Activated CD4-positive, alpha-beta T cell treated with anti-CD3 and anti-CD28 coated beads, Interleukin-2, Interleukin-6, amounts not matched to agents 100 ng/mL and 50 ng/mL, durations not matched to agents 16 hours and 8 hours (primary cell): ENCODE data around the gene SPATA6.
"Not testable (repeated sequence)": the region's sequence is repeated elsewhere in the genome, so short reads cannot be mapped to it uniquely, and the experiment has no call there.

Source experiments
- DNase-seq: peaks from one replicate; pipeline ENCODE4 v3.0.0-alpha.2; 2020

SPATA6 gene

DNA sequence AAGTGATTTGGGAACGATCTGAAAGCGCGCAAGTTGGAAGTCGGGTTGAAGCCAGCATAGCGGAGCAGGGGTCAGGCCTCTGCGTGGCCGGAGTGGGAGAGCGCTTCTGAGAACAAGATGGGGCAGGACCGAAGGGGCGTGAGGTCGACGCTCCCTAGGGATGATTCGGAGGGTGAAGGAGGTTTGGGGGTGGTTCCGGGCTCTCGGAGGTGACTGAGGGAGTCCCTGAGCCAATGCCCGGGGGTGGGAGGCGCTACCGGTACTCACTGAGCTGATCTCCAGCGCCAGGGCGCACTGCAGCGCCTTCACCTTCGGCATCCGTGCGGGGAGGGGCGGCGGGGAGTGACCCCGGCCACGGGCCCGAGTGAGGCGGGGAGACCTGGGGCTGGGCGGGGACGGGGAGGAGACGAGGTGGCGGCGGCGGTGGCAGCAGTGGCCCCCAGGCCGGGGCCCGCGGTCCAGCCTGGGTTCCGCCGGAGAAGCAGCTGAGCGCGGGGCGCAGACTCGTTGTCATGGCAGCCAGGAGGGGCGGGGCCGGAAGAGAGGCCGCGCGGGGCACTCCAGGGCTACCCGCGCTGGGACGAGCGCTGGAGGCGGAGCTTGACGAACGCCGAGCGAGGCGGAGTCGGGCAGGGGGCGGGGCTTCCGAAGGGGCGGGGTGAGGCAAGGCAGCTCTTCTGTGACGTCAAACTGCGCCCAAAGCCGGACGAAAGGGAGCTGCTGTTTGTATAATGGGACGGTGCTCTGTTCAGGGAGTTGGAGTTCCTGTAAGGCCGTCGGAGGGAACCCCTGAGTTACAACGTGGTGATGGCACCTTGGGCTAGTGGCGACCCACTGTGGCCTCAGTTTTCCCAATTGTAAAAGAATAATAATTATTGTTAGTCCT, at the start of gene SPATA6:
SPATA6 (minus strand) TSS at position 514 of the 886 bp plus-strand sequence; CDS start at position 318, 196 bp downstream.
- peak; percentile 98 for DNase-seq

DNA sequence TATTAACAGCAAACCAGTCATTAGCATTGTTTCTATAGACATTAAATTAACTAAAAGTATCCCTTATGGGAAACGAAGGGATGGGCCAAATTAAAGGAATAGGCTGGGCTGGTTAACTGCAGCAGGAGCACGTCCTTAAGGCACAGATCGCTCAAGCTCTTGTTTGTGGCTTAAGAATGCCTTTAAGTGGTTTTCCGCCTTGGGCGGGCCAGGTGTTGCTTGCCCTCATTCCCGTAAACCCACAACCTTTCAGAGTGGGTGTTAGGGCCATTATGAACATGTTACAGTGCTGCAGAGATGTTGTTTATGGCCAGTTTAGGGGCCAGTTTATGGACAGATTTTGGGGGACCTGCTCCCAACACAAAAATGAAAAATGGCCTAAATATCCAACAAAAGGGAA, 47.9 kb upstream of the SPATA6 start:
- not testable (repeated sequence) for DNase-seq

DNA sequence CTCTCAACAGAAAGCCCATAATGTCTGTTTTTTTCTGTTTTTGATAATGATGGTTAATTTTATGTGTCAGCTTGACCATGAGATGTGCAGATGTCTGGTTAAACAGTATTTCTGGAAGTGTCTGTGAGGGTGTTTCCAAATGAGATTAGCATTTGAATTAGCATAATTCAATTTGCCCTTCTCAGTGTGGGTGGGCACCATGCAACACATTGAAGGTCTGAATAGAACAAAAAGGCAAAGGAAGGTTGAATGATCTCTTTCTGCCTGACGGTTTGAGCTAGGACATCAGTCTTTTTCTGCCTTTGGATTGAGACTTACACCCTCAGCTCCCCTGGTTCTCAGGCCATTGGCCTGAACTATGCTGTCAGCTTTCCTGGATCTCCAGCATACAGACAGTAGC, 34.9 kb upstream of the SPATA6 start:
- DNase-seq: no peak

DNA sequence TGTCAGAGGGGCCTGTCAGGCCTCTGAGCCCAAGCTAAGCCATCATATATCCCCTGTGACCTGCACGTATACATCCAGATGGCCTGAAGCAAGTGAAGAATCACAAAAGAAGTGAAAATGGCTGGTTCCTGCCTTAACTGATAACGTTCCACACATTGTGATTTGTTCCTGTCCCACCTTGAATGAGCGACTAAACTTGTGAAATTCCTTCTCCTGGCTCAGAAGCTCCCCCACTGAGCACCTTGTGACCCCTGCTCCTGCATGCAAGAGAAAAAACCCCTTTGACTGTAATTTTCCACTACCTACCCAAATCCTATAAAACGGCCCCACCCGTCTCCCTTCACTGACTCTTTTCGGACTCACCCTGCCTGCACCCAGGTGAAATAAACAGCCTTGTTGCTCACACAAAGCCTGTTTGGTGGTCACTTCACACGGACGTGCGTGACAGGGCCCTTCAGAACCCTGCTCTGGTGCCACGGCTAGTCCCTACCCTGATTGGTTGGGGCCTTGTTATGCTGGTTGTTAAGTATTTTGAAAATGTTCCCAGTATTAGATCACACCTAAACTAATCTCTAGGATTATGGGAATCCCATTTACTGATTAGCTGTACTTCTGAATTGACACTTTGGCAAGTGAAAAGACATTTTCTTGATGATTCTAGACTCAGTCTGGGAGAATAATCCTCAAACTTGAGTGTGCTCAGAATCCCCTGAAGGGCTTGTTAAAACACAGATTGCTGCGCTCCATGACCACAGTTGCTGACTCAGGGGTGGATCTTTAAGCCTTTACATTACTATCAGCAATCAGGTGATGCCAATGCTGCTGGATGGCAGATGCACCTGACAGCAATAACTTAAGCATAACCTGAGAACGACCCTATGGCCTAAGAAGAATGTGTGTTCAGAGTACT, 28.8 kb upstream of the SPATA6 start:
- no peak for DNase-seq

DNA sequence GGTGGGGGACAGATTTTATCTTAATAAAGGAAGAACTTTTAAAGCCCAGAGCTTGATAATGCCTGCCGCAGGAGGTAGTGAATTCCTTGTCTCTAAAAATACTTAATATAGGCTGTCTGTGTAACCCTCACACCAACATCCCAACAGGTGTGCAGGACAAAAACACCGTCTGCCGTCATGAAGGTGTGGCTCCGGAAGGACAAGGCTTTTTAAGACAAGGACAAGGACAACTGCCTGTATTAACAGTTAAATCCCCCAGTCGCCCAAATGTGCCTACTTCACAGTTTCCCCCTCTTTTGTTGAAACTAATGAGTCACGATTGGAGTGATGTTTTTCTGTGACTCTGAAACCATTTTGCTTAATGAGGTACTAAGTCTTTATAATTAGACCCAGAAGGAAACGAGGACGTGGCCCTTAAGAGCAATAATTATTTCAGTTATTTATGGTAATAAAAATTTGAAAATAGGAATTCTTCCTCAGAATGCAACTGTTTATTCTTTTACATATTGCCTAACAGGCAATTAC, 27.3 kb upstream of the SPATA6 start:
- no peak for DNase-seq

DNA sequence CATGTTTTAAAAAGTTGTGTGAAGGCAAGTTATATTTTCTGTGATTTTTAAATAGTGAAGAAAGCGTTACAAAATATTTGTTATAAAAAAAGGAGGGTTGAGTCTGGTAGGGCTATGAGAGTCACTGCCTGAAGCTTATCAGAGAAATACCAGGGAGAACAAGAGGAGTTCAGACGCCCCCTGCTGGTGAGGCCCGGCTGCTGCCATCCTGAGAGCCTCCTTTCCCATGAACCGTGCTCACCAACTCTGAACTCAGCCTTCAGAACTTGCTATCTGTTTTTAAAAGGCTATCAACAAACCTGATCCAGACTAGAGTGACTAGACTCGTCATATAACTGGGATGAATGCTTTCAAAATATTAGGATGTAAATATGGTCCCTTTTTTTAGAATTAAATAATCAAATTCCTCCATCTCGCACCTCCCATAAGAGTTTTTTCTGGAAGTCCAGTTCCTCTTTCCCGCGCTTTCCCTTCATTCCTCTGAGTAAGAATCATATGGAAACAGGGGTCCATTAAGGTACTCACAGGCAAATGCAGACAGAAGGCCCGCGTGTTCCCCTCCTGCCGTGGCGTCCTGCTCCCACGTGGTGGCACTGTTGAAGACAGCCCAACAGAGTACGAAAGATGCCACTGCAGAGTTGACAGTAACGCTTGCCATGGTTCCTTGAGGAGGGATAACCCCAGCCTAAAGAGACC, 26.2 kb upstream of the SPATA6 start:
- DNase-seq: peak; percentile 74

DNA sequence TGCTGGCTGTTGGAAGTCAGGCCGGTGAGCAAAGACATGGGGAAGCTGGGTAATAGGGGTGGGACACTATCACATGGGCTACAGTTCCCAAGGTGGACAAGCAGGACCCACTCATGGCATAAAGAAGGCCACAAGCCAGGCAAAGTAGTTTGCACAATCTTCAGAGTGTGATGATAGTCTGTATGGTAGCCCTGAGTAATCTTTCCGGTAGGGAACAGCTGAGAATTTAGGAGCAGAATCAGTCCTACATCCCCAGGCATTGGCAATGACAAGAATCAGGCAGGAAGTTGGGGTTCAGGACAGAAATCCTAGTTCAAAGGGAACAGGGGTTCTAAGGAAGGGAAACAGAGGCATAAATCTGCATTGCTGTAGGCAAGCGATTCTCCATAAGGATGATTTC, 23.9 kb upstream of the SPATA6 start:
- DNase-seq: no peak

DNA sequence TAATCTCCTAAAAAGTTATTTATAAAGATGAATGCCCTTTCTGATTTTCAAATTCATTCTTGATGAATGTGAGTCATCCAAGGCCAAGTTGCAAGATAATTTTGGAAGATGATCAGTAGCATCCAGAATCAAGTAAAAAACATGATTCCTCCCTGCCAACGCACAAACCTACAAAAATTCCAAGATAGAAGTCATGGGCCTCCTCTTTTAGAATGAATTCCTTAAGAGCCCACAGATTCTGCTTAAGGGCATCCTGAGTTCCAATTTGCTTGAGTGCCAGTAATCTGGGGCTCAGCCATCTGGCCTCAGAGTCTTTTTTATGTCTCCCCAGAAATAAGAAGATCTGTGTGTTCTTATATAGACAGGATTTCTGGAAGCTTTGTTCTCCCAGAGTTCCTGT, 23.2 kb upstream of the SPATA6 start:
- DNase-seq: no peak

DNA sequence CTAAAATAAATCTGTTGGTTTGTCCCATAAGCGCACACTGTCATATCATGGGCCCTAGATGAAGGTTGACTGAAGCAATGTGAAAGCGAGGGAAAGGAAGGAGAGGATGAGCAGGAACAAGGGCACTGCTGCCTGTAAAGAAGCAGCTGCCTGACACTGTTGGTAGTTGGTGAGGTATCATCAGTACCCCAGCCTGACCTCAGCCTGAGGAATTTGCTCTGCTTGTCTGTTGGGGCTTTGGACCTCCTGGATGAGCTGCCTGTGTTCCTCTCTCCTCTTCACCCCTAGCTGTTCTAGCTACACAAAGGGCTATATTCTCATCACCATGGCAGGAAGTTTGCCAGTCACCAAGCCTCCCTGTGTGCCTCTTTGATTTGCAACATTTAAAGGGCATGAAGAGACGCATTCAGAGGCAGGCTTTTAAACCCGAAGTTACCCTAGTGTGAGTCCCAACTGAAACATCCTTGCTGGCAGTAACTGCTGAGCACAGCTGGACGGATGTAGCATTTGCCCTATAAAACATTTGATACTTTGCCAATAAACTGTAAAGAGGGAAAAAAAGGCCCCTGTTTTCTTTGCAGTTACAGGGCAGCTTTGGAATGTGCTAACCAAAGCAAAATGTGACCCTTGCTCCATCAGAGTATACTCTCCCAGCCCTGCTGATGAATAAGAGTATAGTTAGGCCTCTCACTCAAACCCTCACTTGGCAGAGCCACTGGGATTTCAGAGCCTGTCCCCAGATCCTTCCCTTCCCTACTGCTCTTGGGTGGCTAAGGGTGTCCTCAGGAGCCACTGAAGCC, 22.2 kb upstream of the SPATA6 start:
- DNase-seq: no peak

DNA sequence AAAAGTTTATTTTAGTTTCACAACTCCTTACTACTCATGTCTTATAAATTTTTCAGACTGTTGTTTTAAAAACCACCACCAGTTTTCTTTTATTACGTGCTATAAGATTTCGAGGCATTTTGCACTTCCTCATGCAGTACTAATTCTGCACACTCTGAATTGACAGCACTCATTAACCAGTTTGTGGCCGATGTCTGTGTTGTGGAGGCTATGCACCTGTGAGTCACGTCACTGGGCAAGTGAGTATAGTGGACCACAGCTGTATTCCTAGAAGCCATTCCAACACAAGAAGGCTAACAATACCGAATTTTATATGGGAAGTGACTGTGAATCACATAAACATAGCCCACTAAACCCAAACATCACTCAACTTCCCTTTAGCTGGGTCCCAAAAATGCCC, 21.0 kb upstream of the SPATA6 start:
- no peak for DNase-seq

DNA sequence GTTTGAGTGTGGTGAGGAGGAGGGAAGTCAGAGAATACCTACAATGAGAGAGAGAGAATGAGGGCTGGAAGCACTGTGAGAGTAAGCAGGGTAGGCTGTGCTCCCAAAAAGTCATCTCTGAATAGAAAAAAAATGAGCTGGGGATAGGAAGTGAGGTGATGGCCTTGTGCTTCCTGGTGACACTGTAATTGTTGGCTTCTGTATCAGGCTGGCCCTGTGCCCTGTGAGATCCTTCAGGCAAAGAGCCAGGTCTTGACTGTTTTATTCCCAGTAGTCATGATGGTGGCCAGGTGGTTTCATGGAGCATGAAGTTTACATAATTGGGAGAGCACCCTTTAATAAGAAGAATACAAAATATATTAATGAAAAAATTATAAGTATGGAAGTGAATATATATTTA, 20.4 kb upstream of the SPATA6 start:
- DNase-seq: no peak

DNA sequence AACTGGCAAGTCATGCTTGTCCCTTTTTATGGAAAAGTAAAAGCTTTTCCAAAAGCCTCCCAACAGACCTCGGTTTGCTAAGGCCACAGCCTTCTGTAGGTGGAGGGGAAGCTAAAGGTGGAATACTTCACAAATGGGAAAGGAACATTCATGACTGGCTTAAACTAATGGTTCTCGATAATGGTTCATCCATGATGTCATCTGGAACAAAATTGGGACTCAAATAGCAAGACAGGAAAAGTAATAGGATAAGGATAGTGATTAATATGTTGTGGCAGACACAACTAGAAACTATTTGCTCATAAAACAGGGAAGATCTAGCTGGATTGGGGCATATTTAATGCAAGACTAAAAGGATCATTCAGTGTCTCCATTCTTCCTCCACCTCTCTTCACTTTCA, 16.7 kb upstream of the SPATA6 start:
- no peak for DNase-seq

DNA sequence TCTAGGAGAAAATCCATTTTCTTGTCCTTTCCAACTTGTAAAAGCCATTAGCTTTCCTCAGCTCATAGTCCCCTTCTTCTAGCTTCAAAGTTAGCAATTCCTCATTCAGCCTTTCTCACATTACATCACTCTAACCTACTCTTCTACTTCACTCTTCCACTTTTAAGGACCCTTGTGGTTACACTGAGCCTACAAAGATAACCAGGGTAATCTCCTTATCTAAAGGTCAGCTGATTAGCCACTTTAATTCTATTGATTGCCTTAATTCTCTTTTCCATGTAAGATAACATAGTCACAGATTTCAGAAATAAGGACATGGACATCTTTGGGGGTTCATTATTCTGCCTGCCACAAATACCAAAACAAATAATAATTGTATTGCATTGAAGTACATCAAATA, 8.5 kb upstream of the SPATA6 start:
- no peak for DNase-seq

DNA sequence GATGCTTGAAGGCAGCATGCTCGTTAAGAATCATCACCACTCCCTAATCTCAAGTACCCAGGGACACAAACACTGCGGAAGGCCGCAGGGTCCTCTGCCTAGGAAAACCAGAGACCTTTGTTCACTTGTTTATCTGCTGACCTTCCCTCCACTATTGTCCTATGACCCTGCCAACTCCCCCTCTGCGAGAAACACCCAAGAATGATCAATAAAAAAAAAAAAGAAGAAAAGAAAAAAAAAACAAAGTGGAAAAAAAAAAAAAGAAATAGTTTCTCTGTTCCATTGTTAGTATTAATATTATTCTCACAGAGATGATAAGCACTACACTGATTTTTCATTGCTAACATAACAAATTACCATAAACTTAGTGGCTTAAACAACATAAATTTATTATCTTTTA, 8.0 kb upstream of the SPATA6 start:
- not testable (repeated sequence) for DNase-seq

DNA sequence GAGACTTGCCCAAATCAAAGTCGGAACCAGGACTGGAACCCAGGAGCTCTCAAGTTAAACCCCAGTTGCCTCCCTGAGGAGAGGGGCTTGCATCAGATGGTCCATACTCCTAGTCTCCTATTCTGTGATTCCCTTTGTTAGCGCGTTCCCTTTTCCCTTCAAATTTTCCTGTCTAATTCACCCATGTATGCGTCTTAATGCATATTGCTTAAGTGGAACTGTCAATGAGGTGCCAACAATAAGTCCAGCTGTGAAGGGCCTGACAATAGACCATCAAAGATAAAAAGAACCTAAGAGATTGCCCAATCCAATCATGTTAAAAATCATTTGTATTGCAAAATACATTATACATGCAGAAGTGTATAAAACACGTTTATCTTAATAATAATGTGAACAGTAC, 634 bp upstream of the SPATA6 start:
- no peak for DNase-seq

DNA sequence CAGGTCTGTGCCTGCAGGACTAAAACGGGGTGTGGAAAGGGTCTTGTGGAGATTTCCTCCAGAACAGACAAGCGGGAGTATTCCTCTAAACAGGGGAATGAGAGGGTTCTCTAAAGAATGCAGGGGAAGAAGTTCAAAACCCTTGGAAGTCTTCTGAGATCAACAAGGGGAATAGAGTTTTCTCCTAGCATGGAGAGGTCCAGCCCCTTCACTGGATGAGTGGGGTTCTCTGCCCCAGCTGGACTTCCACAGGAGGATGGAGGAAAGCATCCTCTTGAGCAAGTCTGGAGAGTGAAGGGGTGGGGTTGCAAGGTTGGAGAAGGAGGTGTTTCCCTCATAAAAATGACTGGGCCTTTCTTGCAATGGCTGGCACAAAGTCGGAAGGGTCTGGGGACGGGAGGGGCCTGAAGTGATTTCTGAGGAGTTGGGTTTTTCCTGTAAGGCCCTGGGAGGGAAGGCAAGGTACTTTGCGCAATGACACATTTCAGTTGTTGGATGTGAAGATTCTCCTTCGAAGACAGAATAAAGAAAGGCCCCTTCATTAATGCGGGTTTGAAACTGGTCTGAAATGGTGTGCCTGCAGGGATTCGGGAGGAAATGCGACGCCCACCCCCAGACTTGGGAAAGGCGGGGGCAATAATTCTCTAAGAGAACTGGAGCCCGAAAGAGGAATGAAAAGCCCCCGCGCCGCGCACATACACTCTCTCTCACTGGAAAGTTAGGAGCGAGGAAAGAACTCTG, 884 bp downstream of the SPATA6 start:
- DNase-seq: no peak

DNA sequence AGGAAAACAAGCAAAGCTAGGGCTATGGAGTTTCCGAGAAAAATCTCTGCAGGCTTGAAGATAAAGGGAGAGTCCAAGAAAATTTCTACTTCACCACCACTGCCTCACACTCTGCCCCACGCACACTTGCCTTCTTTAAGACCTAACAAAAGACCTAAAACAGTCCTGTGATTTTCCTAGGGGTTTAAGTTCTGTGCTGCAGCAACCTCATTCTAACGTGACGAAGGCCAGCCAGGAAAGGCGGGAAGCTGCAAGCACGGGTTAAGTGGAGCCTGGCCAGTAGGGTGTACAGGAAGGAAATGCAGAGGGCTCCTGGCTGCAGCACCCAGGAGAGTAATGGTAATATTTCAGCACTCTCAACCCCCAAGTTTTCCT, 1.5 kb downstream of the SPATA6 start:
- no peak for DNase-seq

DNA sequence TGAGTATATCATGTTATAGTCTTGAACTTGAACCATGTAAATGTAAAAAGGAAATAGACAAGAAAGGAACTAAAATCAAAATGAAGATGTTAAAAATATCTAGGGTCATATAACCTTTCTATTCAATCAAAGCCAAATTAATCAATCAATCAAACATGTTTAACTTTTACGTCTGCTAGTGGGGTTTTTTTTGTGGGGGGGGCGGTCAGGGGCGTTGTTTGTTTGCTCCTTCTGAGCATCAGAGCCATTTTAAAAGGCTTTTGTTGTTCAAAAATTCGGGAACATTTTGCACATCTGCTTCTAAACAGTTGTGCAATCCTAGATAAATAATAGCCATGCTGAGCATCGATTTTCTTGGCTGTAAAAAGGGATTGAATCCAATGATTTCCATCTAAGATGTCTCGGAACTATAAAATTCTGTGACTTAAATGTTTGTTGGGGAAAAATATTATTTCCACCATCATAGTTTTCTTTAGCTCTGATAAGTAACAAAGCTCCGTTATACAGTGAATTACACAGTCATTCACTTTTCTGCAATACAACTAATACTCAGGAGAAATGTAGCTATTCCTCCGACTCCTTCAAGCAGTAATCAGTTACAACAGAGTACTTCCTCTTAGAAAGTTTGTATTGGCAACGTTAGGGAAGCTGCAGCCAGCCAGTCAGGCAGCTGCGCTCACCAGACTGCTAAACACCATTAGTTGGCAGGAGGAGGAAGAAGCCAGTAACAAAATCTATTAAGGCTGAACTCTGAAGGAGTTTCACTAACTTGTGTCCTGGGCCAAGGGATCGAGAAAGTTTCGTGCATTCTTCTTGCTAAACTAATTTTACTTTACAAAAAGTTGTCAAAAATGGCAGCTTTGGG, 2.2 kb downstream of the SPATA6 start:
- no peak for DNase-seq

DNA sequence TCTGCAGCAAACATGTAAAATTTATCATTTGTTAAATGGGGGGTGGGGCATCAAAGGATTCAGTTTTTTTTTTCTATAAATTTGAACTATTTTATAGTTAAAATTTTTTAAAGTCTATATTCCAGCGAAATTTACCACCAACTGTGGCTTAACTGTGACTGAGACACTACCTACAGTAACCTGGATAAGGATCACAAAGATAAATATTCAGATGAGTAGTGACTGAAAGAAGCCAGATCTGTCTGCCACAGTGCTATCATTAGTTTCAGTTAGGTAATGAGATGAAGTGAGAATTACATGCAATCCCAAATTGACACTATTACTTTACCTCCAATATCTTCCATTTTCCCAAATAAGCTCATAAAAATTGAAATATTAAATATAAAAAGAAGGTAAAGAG, 5.4 kb downstream of the SPATA6 start:
- DNase-seq: no peak

DNA sequence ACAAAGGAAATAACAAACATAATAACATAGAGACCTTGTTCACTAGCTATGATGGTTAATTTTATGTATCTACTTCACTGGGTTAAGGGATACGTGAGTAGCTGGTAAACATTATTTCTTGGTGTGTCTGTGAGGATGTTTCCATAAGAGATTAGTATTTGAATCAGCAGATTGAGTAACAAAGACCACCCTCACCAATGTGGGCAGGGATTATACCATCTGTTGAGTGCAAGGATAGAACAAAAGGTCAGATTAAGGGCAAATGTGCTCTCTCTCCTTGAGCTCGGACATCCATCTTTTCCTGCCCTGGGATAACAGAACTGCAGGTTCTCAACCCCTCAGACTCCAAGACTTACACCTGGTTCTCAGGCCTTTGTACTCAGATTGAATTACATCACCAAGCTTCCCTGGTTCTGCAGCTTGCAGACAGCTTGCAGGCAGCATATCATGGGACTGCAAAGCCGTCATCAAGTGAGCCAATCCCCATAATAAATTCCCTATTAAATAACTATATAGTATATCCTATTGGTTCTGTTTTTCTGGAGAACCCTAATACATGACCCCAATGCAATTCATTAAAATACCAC, 9.2 kb downstream of the SPATA6 start:
- no peak for DNase-seq
